Measurements from ENCODE around the gene PLD1. TPM values are rescaled to one million over a fixed set of nuclear protein-coding genes. Genes with fewer than 3 reads are reported as not detected.
A peak's percentile ranks its signal among the peaks of the same experiment; 100 is the strongest.
"Not testable (repeated sequence)": the region's sequence is repeated elsewhere in the genome, so short reads cannot be mapped to it uniquely, and the experiment has no call there.

PLD1 gene
- 1 to 10 TPM in 1 of 2 experiments, under 1 TPM in 1; 0.59 to 1.3 TPM for total RNA-seq
- polyA plus RNA-seq: 14.5 TPM

DNA sequence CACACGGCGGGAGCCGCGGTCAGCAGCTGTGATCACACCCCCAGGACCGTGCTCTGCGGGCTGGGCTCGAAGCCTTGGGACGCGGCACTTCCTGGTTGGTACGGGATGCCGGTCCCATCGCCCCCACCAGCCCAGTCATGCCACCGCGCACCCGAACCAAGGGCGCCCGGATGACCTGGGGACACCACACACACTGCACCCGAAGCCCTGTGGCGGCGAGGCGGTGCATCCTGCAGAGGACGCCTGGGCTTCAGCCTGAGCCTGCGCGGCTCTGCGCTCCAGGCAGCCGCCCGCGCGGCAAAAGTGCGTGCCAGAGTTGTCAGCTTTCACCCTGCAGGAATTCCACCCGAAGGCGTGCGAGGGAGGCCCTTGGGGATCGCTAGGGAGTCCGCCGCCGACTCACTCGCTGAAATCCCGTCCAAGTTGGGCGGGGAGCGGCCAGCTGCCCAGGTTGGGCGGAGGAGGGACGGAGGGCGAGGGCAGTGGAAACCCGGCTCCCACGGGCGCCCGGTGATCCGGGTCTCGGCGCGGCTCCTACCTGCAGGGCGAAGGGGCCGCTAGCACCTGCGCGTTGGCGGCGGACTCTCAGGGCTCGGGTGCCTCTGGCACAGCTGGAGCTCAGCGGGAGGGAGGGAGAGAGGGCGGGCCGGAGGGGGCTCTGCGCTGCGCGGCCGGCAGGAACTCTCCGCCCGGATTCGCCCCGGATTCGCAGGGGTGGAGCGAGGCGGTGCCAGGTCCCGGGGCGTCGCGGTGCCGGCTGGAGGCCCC, at the start of gene PLD1:
PLD1 (minus strand) TSS at position 623 of the 768 bp plus-strand sequence. CDS start 72,432 bp downstream, outside the sequence.
- Histone ChIP-seq H3K9me3 (ENCODE audit: low read length) (no peaks in the 10 kb centered on the region), H3K4me3 (ENCODE audit: low read length) (peak within 1 kb of the TSS; percentile 48), H3K4me1 (ENCODE audit: insufficient read depth, low read length) (peaks cover 10% of the 10 kb centered on the region), H3K27me3 (ENCODE audit: insufficient read depth, low read length, poor library complexity, severe bottlenecking) (peaks cover 8% of the 10 kb centered on the region), H3K27ac (ENCODE audit: low read depth, low read length) (peak within 1 kb of the TSS; percentile 70), H3K36me3 (ENCODE audit: insufficient read depth, low read length) (no peaks in the 10 kb centered on the region)
- CTCF ChIA-PET: no interaction called here
- Mint-ChIP-seq H3K27ac (peak within 1 kb of the TSS; percentile 20 to 89 (median 82)), H3K9me3 (no peaks in the 10 kb centered on the region), H3K4me3 (peak within 1 kb of the TSS; percentile 76 to 91 (median 86)), H3K4me1 (peaks cover 16 to 32% (median 19%) of the 10 kb centered on the region in 3 donors), H3K27me3 (peaks cover 22 to 57% of the 10 kb centered on the region in 2 donors), H3K36me3 (no peaks in the 10 kb centered on the region)
- POLR2A ChIA-PET: no interaction called here
- peak; percentile 13 to 59 (median 46) for DNase-seq

DNA sequence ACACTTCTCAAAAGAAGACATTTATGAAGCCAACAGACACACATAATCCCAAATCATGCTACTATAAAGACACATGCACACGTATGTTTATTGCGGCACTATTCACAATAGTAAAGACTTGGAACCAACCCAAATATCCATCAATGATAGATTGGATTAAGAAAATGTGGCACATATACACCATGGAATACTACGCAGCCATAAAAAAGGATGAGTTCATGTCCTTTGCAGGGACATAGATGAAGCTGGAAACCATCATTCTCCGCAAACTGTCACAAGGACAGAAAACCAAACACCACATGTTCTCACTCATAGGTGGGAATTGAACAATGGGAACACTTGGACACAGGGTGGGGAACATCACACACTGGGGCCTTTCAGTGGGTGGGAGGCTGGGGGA, 48.5 kb upstream of the PLD1 start:
- H3K9me3 ChIP-seq (ENCODE audit: low read length); H3K27me3 ChIP-seq (ENCODE audit: insufficient read depth, low read length, poor library complexity, severe bottlenecking); CTCF ChIA-PET; H3K4me1 Mint-ChIP-seq; POLR2A ChIA-PET; H3K4me1 ChIP-seq (ENCODE audit: insufficient read depth, low read length); H3K36me3 ChIP-seq (ENCODE audit: insufficient read depth, low read length); H3K27ac ChIP-seq (ENCODE audit: low read depth, low read length); H3K4me3 Mint-ChIP-seq; H3K4me3 ChIP-seq (ENCODE audit: low read length); DNase-seq: not testable (repeated sequence)
- peaks cover 12 to 15% (median 14%) of the 10 kb centered on the region in 5 donors for H3K9me3 Mint-ChIP-seq
- H3K36me3 Mint-ChIP-seq: peaks cover 0 to 20% (median 0%) of the 10 kb centered on the region in 3 donors
- H3K27me3 Mint-ChIP-seq: peaks cover 6 to 20% of the 10 kb centered on the region in 2 donors
- peak overlapping the region in 1 of 8 donors; percentile 6 for H3K27ac Mint-ChIP-seq

GRCh38 chr3:171854649-171855305, 44.5 kb upstream of the PLD1 start:
- H3K4me3 Mint-ChIP-seq: no peak overlapping the region
- Histone ChIP-seq H3K4me1 (ENCODE audit: insufficient read depth, low read length) (no peaks in the 10 kb centered on the region), H3K27ac (ENCODE audit: low read depth, low read length) (no peak overlapping the region), H3K4me3 (ENCODE audit: low read length) (no peak overlapping the region), H3K27me3 (ENCODE audit: insufficient read depth, low read length, poor library complexity, severe bottlenecking) (no peaks in the 10 kb centered on the region), H3K9me3 (ENCODE audit: low read length) (no peaks in the 10 kb centered on the region), H3K36me3 (ENCODE audit: insufficient read depth, low read length) (no peaks in the 10 kb centered on the region)
- H3K27ac Mint-ChIP-seq: no peak overlapping the region
- ChIA-PET CTCF (no interaction called here), POLR2A (no interaction called here)
- DNase-seq: no peak
- H3K4me1 Mint-ChIP-seq: no peaks in the 10 kb centered on the region
- peaks cover 14 to 18% (median 15%) of the 10 kb centered on the region in 5 donors for H3K9me3 Mint-ChIP-seq
- H3K27me3 Mint-ChIP-seq: peaks cover 9 to 28% of the 10 kb centered on the region in 2 donors
- peaks cover 0 to 20% (median 0%) of the 10 kb centered on the region in 3 donors for H3K36me3 Mint-ChIP-seq

DNA sequence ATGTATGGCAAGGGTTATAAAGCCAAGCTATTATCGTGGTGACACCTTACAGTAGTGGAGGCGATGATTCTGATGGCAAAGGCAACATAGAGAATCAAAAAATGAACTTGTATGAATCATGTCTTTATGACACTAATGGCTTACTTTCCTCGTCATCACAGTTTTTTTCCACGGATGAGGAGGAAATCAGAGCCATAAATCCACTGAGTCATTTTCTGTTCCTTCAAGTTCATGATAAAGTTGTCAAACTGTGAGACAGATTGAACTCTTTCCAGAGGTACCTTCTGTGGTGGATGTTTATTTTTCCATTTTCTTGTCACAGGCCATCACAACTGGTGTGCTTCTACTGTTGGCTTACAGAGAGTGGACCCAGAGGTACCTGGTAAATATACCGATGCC, 41.4 kb upstream of the PLD1 start:
- H3K36me3 ChIP-seq (ENCODE audit: insufficient read depth, low read length): no peaks in the 10 kb centered on the region
- H3K4me3 ChIP-seq (ENCODE audit: low read length): no peak overlapping the region
- no peaks in the 10 kb centered on the region for H3K27me3 ChIP-seq (ENCODE audit: insufficient read depth, low read length, poor library complexity, severe bottlenecking)
- Mint-ChIP-seq H3K27me3 (peaks cover 9 to 17% of the 10 kb centered on the region in 2 donors), H3K4me3 (no peak overlapping the region), H3K4me1 (peaks cover 0 to 3% (median 0%) of the 10 kb centered on the region in 3 donors), H3K9me3 (peaks cover 8 to 15% (median 13%) of the 10 kb centered on the region in 5 donors), H3K27ac (no peak overlapping the region), H3K36me3 (peaks cover 0 to 10% (median 0%) of the 10 kb centered on the region in 3 donors)
- no peak for DNase-seq
- no peak overlapping the region for H3K27ac ChIP-seq (ENCODE audit: low read depth, low read length)
- no peaks in the 10 kb centered on the region for H3K9me3 ChIP-seq (ENCODE audit: low read length)
- ChIA-PET POLR2A (no interaction called here), CTCF (no interaction called here)
- no peaks in the 10 kb centered on the region for H3K4me1 ChIP-seq (ENCODE audit: insufficient read depth, low read length)

DNA sequence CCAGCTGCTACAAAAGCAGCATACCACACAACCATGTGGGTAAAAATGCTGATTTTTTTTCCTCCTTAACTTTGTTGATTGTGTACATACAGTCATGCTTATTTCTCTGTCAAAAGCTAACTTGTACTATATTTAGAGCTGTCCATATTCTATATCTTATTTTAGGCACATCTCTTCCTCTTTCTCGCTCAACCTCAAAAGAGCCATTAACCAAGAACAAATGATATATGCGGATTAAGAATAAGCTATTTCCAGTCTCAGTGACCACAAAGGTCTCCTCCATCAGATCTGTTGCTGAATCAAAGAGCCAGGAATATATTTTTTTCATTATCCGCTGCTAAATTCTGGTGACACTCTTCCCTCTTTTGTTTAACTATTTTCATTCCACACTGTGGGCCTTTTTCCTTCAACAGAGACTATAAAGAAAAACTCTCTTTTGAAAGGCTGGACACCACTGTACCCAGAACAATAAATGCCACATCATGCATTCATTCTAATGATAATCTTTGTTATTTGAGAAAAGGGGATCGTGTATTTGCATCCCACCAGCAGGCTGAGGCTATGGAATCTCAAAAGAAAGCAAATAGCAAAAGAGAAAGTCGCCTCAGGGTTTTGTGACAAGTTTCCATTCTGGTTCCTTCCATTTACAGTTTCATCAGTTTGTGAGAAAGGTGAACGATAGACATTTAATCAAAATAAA, 40.8 kb upstream of the PLD1 start:
- H3K4me3 Mint-ChIP-seq: no peak overlapping the region
- ChIA-PET CTCF (no interaction called here), POLR2A (no interaction called here)
- H3K27ac ChIP-seq (ENCODE audit: low read depth, low read length): no peak overlapping the region
- DNase-seq: no peak
- no peaks in the 10 kb centered on the region for H3K4me1 ChIP-seq (ENCODE audit: insufficient read depth, low read length)
- H3K9me3 ChIP-seq (ENCODE audit: low read length): no peaks in the 10 kb centered on the region
- no peak overlapping the region for H3K4me3 ChIP-seq (ENCODE audit: low read length)
- no peaks in the 10 kb centered on the region for H3K27me3 ChIP-seq (ENCODE audit: insufficient read depth, low read length, poor library complexity, severe bottlenecking)
- no peaks in the 10 kb centered on the region for H3K36me3 ChIP-seq (ENCODE audit: insufficient read depth, low read length)
- H3K4me1 Mint-ChIP-seq: peaks cover 0 to 8% (median 0%) of the 10 kb centered on the region in 3 donors
- H3K36me3 Mint-ChIP-seq: peaks cover 0 to 10% (median under 1%) of the 10 kb centered on the region in 3 donors
- H3K27ac Mint-ChIP-seq: no peak overlapping the region
- peaks cover 9 to 17% of the 10 kb centered on the region in 2 donors for H3K27me3 Mint-ChIP-seq
- peaks cover 8 to 15% (median 13%) of the 10 kb centered on the region in 5 donors for H3K9me3 Mint-ChIP-seq

- CTCF ChIA-PET: no interaction called here
- POLR2A ChIA-PET: no interaction called here
- H3K9me3 ChIP-seq (ENCODE audit: low read length): no peaks in the 10 kb centered on the region
Observed at GRCh38 chr3:171850320-171850959, 40.2 kb upstream of the PLD1 start.

DNA sequence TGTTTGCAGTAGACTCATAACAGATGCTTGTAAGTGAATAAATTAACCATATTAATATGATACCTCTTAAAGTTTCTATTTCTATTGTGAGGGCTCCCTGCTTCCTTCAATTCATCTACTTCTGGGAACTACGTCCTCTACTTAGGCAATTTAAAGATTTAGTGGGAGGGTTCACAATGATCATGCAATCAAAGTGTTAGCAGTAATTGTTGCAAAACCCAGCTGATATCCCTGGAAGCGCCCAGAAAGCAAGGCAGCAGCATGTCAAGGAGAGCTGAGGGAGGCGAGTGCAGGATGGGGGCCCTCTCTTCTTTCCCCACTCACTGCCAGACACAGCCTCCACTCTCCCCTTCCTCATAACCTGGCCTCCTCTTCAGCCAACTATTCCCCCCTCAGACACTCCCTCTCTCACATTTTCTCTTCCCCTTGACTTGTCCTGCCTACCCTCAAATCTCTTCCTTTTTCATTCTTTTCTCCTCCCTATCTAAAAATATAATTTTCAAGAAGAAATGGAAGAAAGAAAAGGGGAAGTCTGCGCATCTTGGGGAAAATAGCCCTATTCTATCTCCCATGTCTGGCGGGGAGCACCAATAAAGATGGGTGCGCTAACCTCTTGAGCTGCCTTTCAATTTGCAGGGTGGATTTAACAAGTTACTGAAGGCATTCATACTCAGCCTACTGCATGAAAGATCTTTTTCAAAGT, 39.5 kb upstream of the PLD1 start:
- Mint-ChIP-seq H3K4me1 (peaks cover 0 to 10% (median 0%) of the 10 kb centered on the region in 3 donors), H3K4me3 (no peak overlapping the region), H3K36me3 (peaks cover 0 to 10% (median 3%) of the 10 kb centered on the region in 3 donors), H3K27me3 (peaks cover 9 to 17% of the 10 kb centered on the region in 2 donors), H3K27ac (no peak overlapping the region), H3K9me3 (peaks cover 7 to 13% (median 12%) of the 10 kb centered on the region in 5 donors)
- POLR2A ChIA-PET: no interaction called here
- Histone ChIP-seq H3K9me3 (ENCODE audit: low read length) (no peaks in the 10 kb centered on the region), H3K4me3 (ENCODE audit: low read length) (no peak overlapping the region), H3K4me1 (ENCODE audit: insufficient read depth, low read length) (no peaks in the 10 kb centered on the region), H3K27me3 (ENCODE audit: insufficient read depth, low read length, poor library complexity, severe bottlenecking) (no peaks in the 10 kb centered on the region), H3K27ac (ENCODE audit: low read depth, low read length) (no peak overlapping the region), H3K36me3 (ENCODE audit: insufficient read depth, low read length) (no peaks in the 10 kb centered on the region)
- DNase-seq: no peak
- CTCF ChIA-PET: no interaction called here

More at GRCh38 chr3:171850320-171850959, 40.2 kb upstream of the PLD1 start:
- Mint-ChIP-seq H3K4me1 (peaks cover 0 to 10% (median 0%) of the 10 kb centered on the region in 3 donors), H3K27me3 (peaks cover 9 to 17% of the 10 kb centered on the region in 2 donors), H3K4me3 (no peak overlapping the region), H3K36me3 (peaks cover 0 to 10% (median 3%) of the 10 kb centered on the region in 3 donors), H3K9me3 (peaks cover 8 to 15% (median 12%) of the 10 kb centered on the region in 5 donors), H3K27ac (no peak overlapping the region)
- Histone ChIP-seq H3K27me3 (ENCODE audit: insufficient read depth, low read length, poor library complexity, severe bottlenecking) (no peaks in the 10 kb centered on the region), H3K4me3 (ENCODE audit: low read length) (no peak overlapping the region), H3K4me1 (ENCODE audit: insufficient read depth, low read length) (no peaks in the 10 kb centered on the region), H3K36me3 (ENCODE audit: insufficient read depth, low read length) (no peaks in the 10 kb centered on the region), H3K27ac (ENCODE audit: low read depth, low read length) (no peak overlapping the region)
- no peak for DNase-seq

Measured in CD8-positive, alpha-beta memory T cell (primary cell).